HG03439 (cell line): Measurements from ENCODE around the gene UTP18.
"Not testable (repeated sequence)": the region's sequence is repeated elsewhere in the genome, so short reads cannot be mapped to it uniquely, and the experiment has no call there.

Experiments
- ATAC-seq: cut with Tn5 transposase; IDR thresholded peaks from one replicate; pipeline ENCODE4 v1.9.1; 2021; ENCODE audit warnings: mild to moderate bottlenecking, moderate library complexity; ENCODE audit not compliant: unreplicated experiment

The UTP18 gene

DNA sequence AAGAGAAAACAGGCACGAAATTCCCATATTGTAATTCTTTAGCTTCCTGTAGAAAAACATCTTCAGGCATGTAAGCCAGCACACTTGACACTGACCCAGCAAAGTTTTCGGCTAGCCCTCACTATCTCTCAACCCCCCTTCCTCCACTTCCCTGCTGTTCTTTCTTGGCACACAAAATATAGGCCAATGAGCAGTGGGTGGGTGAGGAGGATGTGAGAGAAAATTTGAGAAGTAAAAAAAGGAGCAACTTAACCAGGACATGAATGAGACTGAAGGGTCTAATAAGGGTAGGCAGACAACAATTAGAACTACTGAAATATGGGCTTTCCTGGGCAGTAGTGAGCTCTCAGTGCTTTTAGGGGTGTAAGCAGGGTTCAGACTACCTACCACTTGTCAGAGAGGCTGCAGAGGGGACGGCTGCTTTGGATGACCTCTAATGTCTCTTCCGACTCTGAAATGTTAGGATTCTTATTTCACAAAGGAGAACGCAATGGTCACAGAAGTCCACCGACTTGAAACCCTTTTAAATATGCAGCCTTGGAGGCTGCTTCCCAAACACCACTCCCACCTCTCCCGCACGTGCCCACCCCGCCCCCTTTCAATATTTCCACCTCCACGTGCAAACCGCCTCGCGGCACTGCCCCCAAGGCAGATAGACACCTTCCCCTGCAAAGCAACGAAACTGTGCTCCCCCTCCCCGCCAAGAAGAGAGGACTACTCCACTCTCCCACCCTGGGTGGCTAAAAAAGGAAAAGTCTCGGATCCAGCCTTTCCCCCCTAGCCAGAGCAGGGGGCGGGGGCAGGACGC, 1.4 kb upstream of the UTP18 start:
- no peak for ATAC-seq

DNA sequence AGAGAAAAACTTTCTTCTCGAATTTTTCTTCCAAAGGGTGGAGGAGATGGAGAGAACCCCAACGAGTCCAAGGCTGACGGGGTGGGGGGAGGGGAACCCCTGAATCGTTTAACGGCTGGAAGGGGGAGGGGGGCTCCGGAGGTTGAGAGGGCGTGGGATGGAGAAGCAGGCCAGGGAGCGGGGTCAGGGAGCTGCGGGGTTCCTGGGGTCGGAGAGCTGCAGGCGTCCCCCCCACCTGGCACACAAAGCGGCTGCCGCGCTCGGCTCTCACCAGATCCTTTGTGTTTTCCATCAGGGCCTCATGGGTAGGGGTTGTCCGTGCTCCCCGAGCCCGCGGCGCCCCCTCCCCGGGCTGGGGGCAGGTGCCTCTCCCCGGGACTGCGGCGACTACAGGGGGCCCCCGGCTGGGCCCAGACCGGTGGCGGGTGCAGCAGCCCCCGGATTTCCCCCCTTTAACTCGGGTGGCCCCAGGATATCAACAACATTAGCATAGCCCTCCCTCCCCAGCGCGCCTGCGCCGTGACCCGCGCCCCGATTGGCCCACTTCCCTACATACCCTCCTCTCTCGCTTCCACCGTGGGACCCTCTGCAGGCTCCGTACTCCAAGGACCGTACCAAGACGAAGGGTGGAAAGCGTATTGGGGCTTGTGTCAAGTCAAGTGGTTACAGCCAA, 646 bp upstream of the UTP18 start, which contains the start of gene MBTD1:
TSS of gene MBTD1 (minus strand) at position 486 of the 673 bp plus-strand sequence. CDS start 34,888 bp downstream, outside the sequence.
- ATAC-seq = peak; percentile 79

DNA sequence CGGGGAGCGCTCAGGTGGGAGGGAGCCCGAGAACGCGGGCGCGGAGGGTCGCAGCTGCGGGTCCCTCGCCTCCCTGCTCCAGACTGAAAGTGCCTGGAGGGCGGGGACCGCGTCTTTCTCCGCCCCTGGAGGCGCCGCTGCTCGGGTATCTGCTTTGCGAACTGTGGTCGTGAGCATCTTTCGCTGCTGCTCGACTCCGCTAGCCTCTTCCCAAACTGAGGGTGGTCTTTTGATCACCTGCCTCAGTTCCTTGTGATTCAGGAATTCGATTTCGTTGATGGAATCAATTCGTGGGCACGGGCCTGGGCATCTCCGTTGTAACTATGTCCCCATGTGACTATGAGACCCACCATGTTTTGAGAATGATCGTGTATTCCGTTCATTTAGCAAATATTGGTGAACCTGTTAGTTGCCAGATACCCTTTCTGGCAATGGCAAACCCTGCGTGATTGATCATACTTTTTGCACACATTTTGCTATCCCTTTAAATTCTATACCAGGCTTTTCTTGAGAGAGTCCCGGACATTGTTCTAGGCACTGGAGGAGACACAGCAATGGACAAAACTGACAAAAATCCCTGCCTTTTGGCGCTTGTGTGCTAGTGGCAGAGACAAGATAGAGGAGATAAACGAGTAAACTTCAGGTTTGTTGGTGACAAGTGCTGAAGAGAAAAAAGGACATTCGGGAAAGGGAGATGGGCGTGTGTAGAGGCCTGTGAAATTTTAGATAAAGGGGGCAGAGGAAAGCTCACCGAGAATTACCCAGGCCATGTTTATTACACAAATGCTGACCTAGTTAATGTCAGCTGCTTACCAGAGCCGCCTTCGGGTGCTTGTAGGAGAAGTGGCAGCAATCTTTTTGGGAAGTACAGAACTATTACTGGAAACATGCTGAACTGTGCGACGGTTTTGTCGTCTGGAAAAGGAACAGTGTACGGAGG, 948 bp downstream of the UTP18 start:
- no peak for ATAC-seq

DNA sequence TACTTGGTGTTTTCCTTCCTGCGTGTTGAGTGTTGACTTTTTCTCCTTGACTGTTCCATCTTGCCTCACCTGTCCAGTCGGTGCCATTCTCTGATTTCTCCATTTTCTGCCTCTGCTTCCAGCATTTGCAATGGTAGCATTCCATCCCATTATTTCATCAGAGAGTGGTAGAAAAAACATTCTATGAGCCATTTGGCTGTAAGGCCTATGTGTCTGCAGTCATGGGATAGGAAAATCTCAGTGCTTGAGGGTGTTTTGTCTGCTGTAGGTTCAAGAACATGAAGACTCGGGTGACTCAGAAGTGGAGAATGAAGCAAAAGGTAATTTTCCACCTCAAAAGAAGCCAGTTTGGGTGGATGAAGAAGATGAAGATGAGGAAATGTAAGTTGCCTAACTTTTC, 2.7 kb downstream of the UTP18 start:
- no peak for ATAC-seq

DNA sequence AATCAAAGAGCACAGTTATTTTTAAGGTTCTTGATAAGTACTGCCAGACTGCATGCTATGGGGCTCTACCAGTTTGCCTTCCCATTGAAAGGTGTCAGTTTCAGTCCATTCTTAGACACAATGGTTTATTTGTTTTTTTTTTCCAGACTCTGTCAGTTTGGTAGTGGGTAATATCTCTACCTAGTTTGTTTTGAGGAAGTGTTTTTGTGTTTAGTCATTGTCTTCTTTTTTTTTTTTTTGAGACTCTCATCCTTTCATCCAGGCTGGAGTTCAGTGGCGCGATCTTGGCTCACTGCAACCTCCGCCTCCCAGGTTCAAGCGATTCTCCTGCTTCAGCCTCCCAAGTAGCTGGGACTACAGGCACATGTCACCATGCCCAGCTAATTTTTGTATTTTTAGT, 4.1 kb downstream of the UTP18 start:
- not testable (repeated sequence) for ATAC-seq

DNA sequence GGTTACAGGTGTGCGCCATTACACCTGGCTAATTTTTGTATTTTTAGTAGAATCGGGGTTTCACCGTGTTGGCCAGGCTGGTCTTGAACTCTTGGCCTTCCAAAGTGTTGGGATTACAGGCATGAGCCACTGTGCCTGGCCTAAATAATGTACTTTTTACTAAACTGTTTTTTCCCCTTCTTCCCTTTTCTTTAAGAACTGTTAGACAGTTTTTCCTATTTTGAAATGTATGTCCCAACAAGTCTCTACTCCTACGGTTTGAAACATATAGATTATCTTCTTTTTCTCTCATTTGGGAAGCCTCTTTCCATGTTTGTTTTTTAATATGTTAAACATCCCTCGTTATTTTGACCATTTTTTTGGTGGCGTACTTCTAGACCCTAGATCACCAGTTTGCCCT, 9.6 kb downstream of the UTP18 start:
- no peak for ATAC-seq

DNA sequence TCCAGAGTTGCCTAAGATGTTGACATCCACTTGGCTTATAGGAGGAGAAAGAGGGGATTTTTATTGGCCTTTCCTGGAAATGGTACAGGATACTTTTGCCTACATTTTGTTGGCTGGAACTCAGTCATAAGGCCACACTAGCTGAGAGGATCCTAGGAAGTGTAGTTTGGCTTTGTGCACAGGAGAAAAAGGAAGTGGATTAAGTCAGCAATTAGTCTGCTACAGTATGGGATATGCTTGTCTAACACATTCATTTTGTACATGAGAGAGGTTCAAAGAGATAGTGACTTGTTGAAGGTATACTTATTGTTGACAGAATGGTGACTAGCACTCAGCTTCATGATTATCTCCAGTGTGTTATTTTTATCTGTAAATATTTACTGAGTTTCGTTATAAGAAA, 10.3 kb downstream of the UTP18 start:
- ATAC-seq = no peak

DNA sequence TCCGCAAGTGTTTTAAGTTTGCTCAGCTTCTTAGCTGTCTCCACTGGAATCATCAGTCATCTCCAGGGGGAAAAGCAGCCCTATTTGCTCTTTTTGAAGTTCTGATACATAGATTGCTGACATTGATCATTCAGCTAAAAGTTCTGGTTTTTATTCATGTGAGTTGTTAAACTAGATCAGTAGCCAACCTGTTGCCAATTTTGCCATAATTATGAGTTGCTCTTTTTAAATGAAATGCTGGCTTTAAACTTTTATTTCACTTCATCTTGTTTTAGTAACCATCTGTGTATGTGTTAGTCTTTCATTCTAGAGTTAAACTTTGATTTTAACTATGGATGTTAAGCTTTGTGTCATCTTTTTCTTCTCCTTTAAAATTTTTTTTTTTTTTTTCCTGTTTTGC, 12.5 kb downstream of the UTP18 start:
- ATAC-seq = no peak

DNA sequence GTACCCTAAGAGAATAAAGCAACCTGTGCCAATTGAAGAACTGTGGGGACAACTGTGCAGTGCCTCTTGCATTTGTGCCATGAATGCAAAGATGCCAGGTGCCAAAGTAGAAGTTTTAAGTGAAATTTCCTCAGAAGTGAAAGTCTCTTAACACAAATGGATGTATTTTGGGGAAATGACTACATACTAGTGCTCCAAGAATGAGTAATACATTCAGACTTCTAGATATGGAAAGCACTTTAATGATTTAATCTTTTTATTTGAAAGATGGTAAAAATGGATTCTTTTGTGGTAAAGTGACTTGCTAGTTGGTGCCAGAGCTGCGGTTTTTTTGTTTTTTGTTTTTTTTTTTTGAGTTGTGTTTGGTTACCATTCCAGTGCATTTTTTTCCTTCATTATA, 15.0 kb downstream of the UTP18 start:
- ATAC-seq = no peak

DNA sequence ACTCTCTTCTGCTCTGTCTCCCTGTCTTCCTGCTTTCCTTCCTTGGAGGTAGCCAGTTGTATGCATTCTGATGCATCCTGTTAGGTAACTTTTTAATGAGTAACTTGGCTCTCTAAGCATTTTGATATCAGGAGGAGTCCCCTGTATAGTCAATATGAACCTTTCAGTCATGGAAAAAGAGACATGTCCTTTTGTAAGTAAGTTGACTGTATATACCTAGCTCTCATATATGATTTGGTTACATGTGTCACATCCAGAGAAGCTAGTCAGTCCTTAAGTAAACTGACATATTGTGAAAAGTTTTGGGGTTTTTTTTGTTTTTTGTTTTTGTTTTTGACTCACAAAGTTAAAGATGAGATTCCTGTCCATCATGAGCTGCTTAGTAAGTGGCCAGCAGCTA, 18.8 kb downstream of the UTP18 start:
- no peak for ATAC-seq

DNA sequence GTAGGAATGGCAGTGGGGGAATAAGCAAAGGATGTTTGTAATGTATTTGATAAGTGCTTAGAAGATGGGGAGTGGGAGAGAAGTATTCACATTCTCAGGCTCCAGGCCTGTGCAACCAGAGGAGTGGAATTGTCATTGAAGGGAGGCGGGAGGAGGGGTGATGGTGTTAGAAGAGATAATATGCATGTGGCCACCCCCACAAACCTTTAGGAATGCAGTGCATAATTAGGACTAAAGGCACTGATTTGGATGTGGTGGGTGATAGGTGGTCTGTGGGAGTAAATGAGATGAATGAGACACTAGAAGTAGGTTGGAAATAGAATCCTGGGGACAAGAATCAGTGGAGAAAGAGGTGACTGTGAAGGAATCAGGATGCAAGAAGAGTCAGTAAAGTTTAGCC, 27.1 kb downstream of the UTP18 start:
- ATAC-seq = no peak

DNA sequence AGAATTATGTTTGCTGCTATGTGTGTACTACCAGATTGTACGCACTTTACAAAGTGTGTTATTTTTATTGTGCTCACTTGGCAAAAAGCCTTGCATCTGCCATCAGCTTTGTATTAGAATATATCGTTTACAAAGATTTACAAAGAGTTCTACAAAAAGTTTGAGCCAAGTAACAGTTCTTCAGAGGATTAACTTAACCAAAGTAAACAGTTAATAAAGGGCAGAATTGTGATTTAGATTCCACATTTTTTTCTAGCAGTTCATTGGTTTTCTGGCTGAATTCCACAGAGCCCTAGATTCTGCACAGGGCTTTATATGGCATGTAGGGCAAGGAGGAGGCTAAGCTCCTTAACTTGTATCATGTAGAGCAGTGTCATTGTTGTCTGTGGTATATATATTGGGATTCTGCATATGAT, 29.4 kb downstream of the UTP18 start:
- no peak for ATAC-seq

DNA sequence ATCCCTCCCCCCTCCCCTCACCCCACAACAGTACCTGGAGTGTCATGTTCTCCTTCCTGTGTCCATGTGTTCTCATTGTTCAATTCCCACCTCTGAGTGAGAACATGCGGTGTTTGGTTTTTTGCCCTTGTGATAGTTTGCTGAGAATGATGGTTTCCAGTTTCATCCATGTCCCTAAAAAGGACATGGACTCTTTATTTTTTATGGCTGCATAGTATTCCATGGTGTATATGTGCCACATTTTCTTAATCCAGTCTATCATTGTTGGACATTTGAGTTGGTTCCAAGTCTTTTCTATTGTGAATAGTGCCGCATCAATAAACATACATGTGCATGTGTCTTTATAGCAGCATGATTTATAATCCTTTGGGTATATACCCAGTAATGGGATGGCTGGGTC, 34.0 kb downstream of the UTP18 start:
- not testable (repeated sequence) for ATAC-seq

DNA sequence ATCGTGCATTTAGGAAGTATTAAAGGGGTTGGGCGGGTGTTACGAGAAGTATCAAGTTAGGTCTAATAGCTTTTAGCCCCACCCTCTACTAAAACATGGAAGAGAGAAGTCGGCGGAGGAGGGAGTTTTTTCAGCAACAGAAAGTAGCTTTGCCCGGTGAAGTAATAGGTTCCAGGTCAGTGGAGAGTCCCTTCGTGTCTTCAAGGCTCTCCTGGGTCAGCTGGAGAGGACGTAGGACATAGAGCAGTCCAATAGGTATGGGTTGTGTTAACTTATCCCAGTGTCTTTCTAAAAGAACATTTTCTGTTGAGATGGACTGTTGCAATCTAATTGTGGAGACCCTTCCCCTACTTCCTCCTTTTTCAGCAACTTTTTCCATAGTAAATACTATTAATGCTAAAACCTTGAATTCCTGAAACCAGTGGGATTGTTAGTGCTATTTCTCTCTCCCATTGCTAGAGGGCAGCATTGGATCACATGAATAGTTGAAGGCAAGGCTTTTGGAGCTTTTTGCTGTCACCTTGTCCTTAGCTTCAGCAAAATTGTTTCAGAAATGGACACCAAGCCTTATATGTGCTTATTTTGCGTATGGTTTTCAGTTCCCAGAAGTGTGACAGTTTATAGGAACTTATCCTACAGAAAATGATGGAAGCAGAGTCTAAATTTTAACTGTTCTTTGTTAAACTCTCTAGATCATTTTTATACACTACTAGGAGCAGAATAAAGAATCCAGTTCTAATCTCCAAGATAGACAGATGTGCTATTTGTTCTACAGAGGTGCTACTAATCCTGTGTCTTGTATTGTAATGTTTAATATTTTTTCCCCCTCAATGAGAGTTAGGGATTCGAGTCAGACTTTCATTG, 38.4 kb downstream of the UTP18 start:
- no peak for ATAC-seq

DNA sequence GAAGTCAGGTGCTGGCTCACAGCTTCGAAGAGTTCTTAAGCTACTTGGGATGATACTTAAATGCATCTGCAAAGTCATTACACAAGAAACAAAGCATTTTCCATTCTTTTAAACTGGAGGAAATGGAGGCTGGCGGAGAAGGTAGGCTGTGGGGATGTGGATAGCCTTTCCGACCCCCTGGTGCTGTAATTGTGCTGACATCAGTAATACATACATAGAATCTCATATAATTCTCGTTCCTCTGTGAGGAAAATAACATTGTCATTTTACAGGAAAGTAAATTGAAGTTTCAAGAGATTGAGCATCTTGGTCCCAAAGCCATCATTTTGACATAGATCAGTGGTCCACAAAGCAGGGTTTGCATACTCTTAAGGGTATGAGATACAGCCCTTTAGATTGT, 39.5 kb downstream of the UTP18 start:
- no peak for ATAC-seq

DNA sequence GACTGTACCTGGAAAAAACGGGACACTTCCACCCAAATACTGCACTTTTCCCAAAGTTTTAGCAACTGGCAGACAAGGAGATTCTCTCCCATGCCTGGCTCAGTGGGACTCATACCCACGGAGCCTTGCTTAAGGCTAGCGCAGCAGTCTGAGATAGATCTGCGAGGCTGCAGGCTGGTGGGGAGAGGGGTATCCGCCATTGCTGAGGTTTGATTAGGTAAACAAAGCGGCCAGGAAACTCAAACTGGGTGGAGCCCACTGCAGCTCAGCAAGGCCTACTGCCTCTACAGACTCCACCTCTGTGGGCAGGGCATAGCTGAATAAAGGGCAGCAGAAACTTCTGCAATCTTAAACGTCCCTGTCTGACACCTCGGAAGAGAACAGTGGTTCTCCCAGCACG, 44.8 kb downstream of the UTP18 start:
- no peak for ATAC-seq

DNA sequence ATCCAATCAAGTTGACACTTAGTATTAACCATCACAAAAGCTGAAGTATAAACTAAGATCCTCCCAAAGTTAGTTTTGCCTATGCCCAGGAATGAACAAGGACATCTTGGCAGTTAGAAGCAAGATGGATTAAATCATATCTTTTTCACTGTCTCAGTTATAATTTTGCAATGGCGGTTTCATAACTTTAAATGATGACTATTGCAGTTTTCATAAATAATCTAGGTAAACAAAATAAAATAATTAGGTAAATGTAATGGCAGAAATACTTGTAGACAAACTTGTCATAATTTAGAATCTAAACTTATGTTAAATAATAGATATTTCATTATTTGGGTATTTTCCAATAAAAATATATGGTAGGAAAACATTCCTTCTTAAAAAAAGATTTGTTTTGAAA, 51.7 kb downstream of the UTP18 start:
- ATAC-seq = not testable (repeated sequence)

DNA sequence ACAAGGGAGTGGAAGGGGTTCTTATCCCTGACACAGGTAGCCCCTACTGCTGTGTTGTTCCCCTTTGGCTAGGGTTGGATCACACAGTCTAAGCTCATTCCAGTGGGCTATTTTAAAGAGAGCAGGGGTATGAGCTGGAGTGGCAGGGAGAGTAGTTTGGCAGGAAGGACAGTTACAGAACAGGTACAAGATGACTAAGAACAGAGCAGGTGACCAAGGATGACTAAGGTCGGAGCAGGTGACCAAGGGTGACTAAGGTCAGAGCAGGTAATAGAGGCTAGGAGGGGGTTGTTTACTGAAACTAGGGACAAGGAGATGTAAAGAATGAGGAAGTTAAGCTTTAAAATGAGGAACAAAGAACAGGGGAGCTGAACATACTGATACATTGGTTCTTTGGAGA, 58.8 kb downstream of the UTP18 start:
- ATAC-seq = no peak

DNA sequence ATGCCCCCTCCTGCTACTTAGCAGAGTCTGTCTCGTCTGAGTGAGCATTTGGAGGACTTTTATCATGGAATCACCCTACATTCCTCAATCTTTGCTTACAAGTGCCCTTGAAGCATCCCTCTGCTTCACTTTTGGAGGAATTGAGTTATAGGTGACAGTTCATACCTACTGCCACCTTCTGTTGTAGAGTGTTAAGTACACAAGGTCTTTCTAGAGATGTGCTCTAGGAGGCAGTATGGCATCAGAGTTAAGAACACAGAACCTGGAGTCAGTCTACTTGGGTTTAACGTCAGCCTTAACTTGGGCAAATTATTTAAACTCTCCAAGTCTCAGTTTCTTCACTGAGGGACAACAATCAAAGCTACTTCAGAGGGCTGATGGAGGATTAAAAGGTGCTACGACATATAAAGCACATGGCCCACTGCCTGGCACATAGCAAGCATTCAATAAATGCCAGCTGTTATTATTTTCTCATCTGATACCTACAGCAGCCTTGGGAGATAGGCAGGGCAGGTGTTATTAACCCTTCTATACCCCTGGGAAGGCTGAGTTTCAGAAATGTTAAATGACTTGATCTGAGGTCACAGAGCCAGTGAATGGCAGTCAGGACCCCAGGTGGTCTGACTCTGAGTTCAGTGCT, 62.2 kb downstream of the UTP18 start:
- ATAC-seq = no peak

DNA sequence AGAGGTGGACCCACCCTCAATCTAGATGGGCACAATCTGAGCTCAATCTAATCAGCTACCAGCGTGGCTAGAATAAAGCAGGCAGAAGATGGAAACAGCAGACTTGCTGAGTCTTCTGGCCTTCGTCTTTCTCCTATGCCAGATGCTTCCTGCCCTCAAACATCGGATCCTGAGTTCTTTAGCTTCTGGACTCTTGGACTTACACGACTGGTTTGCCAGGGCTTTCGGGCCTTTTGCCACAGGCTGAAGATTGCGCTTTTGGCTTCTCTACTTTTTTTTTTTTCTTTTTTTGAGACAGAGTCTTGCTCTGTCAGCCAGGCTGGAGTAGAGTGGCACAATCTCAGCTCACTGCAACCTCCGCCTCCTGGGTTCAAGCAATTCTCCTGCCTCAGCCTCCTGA, 65.1 kb downstream of the UTP18 start:
- ATAC-seq = no peak
